HEK293 (cell line): Measurements from ENCODE around the gene IMP3.

Experiments
- CTCF ChIP-seq: fragments of 450-650 bp; formaldehyde crosslinking; IDR thresholded peaks from 2 replicates; pipeline ENCODE4 v1.5.1; 2016; ENCODE audit warnings: missing biosample characterization, missing genetic modification characterization
- PRDM1 ChIP-seq: fragments of 450-650 bp; formaldehyde crosslinking; IDR thresholded peaks from 2 replicates; pipeline ENCODE4; 2016; ENCODE audit warnings: missing biosample characterization, missing genetic modification characterization
- ZNF112 ChIP-seq: fragments of 450-650 bp; formaldehyde crosslinking; IDR thresholded peaks from 2 replicates; pipeline ENCODE4 v1.5.0; 2017; ENCODE audit warnings: missing biosample characterization, missing genetic modification characterization
- ZNF174 ChIP-seq: fragments of 450-650 bp; formaldehyde crosslinking; IDR thresholded peaks from 2 replicates; pipeline ENCODE4 v1.5.0; 2017; ENCODE audit warnings: missing biosample characterization, mild to moderate bottlenecking, missing genetic modification characterization
- ZNF704 ChIP-seq: fragments of 450-650 bp; formaldehyde crosslinking; IDR thresholded peaks from 2 replicates; pipeline ENCODE4 v1.5.1; 2016; ENCODE audit warnings: missing biosample characterization, missing genetic modification characterization
- ZSCAN5A ChIP-seq: fragments of 450-650 bp; formaldehyde crosslinking; IDR thresholded peaks from 2 replicates; pipeline ENCODE4 v1.5.1; 2016; ENCODE audit warnings: missing biosample characterization, missing genetic modification characterization
- TF ChIP-seq, protein P1 (sequence below): fragments of 450-650 bp; formaldehyde crosslinking; IDR thresholded peaks from 2 replicates; pipeline ENCODE4 v1.5.1; 2016; ENCODE audit warnings: missing biosample characterization, missing genetic modification characterization
- TF ChIP-seq, protein P2 (sequence below): fragments of 450-650 bp; formaldehyde crosslinking; IDR thresholded peaks from 2 replicates; pipeline ENCODE4; 2016; ENCODE audit warnings: missing biosample characterization, missing genetic modification characterization
- TF ChIP-seq, protein P3 (sequence below): fragments of 450-650 bp; formaldehyde crosslinking; IDR thresholded peaks from 2 replicates; pipeline ENCODE4 v1.5.1; 2016; ENCODE audit warnings: missing biosample characterization, missing genetic modification characterization
- TF ChIP-seq, protein P4 (sequence below): fragments of 450-650 bp; formaldehyde crosslinking; IDR thresholded peaks from 2 replicates; pipeline ENCODE4 v1.5.1; 2017; ENCODE audit warnings: missing biosample characterization, missing genetic modification characterization

GRCh38 chr15:75622505-75622904, 17.5 kb downstream of the IMP3 start:
- TF ChIP-seq CTCF: no peak
- no peak for TF ChIP-seq ZNF704 (tag by site-specific recombination)
- TF ChIP-seq PRDM1 (tag by site-specific recombination): no peak
- TF ChIP-seq, protein P1, sequence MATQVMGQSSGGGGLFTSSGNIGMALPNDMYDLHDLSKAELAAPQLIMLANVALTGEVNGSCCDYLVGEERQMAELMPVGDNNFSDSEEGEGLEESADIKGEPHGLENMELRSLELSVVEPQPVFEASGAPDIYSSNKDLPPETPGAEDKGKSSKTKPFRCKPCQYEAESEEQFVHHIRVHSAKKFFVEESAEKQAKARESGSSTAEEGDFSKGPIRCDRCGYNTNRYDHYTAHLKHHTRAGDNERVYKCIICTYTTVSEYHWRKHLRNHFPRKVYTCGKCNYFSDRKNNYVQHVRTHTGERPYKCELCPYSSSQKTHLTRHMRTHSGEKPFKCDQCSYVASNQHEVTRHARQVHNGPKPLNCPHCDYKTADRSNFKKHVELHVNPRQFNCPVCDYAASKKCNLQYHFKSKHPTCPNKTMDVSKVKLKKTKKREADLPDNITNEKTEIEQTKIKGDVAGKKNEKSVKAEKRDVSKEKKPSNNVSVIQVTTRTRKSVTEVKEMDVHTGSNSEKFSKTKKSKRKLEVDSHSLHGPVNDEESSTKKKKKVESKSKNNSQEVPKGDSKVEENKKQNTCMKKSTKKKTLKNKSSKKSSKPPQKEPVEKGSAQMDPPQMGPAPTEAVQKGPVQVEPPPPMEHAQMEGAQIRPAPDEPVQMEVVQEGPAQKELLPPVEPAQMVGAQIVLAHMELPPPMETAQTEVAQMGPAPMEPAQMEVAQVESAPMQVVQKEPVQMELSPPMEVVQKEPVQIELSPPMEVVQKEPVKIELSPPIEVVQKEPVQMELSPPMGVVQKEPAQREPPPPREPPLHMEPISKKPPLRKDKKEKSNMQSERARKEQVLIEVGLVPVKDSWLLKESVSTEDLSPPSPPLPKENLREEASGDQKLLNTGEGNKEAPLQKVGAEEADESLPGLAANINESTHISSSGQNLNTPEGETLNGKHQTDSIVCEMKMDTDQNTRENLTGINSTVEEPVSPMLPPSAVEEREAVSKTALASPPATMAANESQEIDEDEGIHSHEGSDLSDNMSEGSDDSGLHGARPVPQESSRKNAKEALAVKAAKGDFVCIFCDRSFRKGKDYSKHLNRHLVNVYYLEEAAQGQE (tag by site-specific recombination): no peak
- TF ChIP-seq ZSCAN5A (tag by site-specific recombination): no peak
- TF ChIP-seq, protein P2, sequence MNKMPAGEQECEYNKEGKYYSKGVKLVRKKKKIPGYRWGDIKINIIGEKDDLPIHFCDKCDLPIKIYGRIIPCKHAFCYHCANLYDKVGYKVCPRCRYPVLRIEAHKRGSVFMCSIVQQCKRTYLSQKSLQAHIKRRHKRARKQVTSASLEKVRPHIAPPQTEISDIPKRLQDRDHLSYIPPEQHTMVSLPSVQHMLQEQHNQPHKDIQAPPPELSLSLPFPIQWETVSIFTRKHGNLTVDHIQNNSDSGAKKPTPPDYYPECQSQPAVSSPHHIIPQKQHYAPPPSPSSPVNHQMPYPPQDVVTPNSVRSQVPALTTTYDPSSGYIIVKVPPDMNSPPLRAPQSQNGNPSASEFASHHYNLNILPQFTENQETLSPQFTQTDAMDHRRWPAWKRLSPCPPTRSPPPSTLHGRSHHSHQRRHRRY (tag by site-specific recombination): no peak
- TF ChIP-seq, protein P3, sequence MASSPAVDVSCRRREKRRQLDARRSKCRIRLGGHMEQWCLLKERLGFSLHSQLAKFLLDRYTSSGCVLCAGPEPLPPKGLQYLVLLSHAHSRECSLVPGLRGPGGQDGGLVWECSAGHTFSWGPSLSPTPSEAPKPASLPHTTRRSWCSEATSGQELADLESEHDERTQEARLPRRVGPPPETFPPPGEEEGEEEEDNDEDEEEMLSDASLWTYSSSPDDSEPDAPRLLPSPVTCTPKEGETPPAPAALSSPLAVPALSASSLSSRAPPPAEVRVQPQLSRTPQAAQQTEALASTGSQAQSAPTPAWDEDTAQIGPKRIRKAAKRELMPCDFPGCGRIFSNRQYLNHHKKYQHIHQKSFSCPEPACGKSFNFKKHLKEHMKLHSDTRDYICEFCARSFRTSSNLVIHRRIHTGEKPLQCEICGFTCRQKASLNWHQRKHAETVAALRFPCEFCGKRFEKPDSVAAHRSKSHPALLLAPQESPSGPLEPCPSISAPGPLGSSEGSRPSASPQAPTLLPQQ (tag by site-specific recombination): no peak
- no peak for TF ChIP-seq ZNF174 (tag by site-specific recombination)
- TF ChIP-seq, protein P4, sequence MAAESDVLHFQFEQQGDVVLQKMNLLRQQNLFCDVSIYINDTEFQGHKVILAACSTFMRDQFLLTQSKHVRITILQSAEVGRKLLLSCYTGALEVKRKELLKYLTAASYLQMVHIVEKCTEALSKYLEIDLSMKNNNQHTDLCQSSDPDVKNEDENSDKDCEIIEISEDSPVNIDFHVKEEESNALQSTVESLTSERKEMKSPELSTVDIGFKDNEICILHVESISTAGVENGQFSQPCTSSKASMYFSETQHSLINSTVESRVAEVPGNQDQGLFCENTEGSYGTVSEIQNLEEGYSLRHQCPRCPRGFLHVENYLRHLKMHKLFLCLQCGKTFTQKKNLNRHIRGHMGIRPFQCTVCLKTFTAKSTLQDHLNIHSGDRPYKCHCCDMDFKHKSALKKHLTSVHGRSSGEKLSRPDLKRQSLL: no peak
- TF ChIP-seq ZNF112 (tag by site-specific recombination): no peak
